WTC11 (cell line): Measurements from ENCODE around the gene CADM2. TPM values are rescaled to one million over a fixed set of nuclear protein-coding genes. Genes with fewer than 3 reads are reported as not detected.

Experiments
- ATAC-seq: fragments of 200-7000 bp; cut with Tn5 transposase; 2 replicates; pipeline ENCODE4 v1.10.0; 2021; ENCODE audit warnings: mild to moderate bottlenecking, moderate library complexity
- CTCF ChIA-PET: fragments of 300-600 bp; sonication (Branson Sonifier 250); formaldehyde crosslinking; loops from one replicate; lab custom pipeline; 2021; ENCODE audit warnings: antibody characterized with exemption; lab: Charles Lee
- POLR2A ChIA-PET: fragments of 350-600 bp; sonication (Branson Sonifier 250); formaldehyde crosslinking; loops from one replicate; lab custom pipeline; 2021; ENCODE audit warnings: antibody characterized with exemption; lab: Charles Lee
- DNase-seq: peaks from one replicate; pipeline ENCODE4 v3.0.0; 2021; ENCODE audit warnings: low spot score
- H3K27ac Mint-ChIP-seq: 2 replicates; pipeline ENCODE4 v1.8.0; 2021; ENCODE audit warnings: mixed read lengths
- H3K27me3 Mint-ChIP-seq: 2 replicates; pipeline ENCODE4 v1.8.0; 2021; ENCODE audit warnings: low read depth, mild to moderate bottlenecking, moderate library complexity, mixed read lengths
- H3K36me3 Mint-ChIP-seq: 2 replicates; pipeline ENCODE4 v1.8.0; 2021; ENCODE audit warnings: mixed read lengths
- H3K4me1 Mint-ChIP-seq: 2 replicates; pipeline ENCODE4 v1.8.0; 2022; ENCODE audit warnings: mixed read lengths
- H3K4me3 Mint-ChIP-seq: 2 replicates; pipeline ENCODE4 v1.8.0; 2021; ENCODE audit warnings: mild to moderate bottlenecking, moderate library complexity, mixed read lengths
- H3K9me3 Mint-ChIP-seq: 2 replicates; pipeline ENCODE4 v1.8.0; 2021; ENCODE audit warnings: mixed read lengths
- ATF1 ChIP-seq: sonication (generic); formaldehyde crosslinking; IDR thresholded peaks from 2 replicates; pipeline ENCODE4 v1.8.1; 2023; ENCODE audit warnings: mild to moderate bottlenecking, moderate library complexity, missing genetic modification reagents
- ATF3 ChIP-seq: sonication (generic); formaldehyde crosslinking; conservative IDR thresholded peaks from 2 replicates; pipeline ENCODE4 v1.8.1; 2022; ENCODE audit warnings: mild to moderate bottlenecking, missing genetic modification reagents
- CREM ChIP-seq: sonication (generic); formaldehyde crosslinking; IDR thresholded peaks from 2 replicates; pipeline ENCODE4 v1.8.1; 2022; ENCODE audit warnings: mild to moderate bottlenecking, missing genetic modification reagents, moderate library complexity
- E2F1 ChIP-seq: sonication (generic); formaldehyde crosslinking; IDR thresholded peaks from 2 replicates; pipeline ENCODE4 v1.8.0; 2022; ENCODE audit warnings: mild to moderate bottlenecking, missing genetic modification reagents
- E2F5 ChIP-seq: sonication (generic); formaldehyde crosslinking; IDR thresholded peaks from 2 replicates; pipeline ENCODE4 v1.8.1; 2022; ENCODE audit warnings: mild to moderate bottlenecking, moderate library complexity, missing genetic modification reagents
- ERG ChIP-seq: fragments of 250-450 bp; sonication (Bioruptor Pico); IDR thresholded peaks from 2 replicates; pipeline ENCODE4 v1.8.0; 2021; ENCODE audit warnings: mild to moderate bottlenecking
- ETV6 ChIP-seq: sonication (generic); formaldehyde crosslinking; IDR thresholded peaks from 2 replicates; pipeline ENCODE4 v1.8.1; 2022; ENCODE audit warnings: mild to moderate bottlenecking, missing genetic modification reagents
- FOXK1 ChIP-seq: sonication (generic); formaldehyde crosslinking; IDR thresholded peaks from 2 replicates; pipeline ENCODE4 v1.8.0; 2022; ENCODE audit warnings: mild to moderate bottlenecking, moderate library complexity, missing genetic modification reagents
- IRF1 ChIP-seq: sonication (generic); formaldehyde crosslinking; IDR thresholded peaks from 2 replicates; pipeline ENCODE4 v1.8.0; 2023; ENCODE audit warnings: missing genetic modification reagents
- IRF2 ChIP-seq: sonication (generic); formaldehyde crosslinking; IDR thresholded peaks from 2 replicates; pipeline ENCODE4 v1.8.0; 2022; ENCODE audit warnings: low read depth, missing genetic modification reagents, borderline replicate concordance
- JUN ChIP-seq: sonication (generic); formaldehyde crosslinking; IDR thresholded peaks from 2 replicates; pipeline ENCODE4 v1.8.0; 2023; ENCODE audit warnings: mild to moderate bottlenecking, missing genetic modification reagents
- MXD4 ChIP-seq: fragments of 250-450 bp; sonication (Bioruptor Pico); IDR thresholded peaks from 2 replicates; pipeline ENCODE4 v1.8.0; 2021; ENCODE audit warnings: mild to moderate bottlenecking, moderate library complexity, borderline replicate concordance
- NFYB ChIP-seq: sonication (generic); formaldehyde crosslinking; conservative IDR thresholded peaks from 2 replicates; pipeline ENCODE4 v1.8.0; 2022; ENCODE audit warnings: low read depth, missing genetic modification reagents
- NR3C1 ChIP-seq: sonication (generic); formaldehyde crosslinking; conservative IDR thresholded peaks from 2 replicates; pipeline ENCODE4 v1.8.1; 2023; ENCODE audit warnings: low read depth, mild to moderate bottlenecking, missing genetic modification reagents
- PREB ChIP-seq: sonication (generic); formaldehyde crosslinking; IDR thresholded peaks from 2 replicates; pipeline ENCODE4 v1.8.1; 2022; ENCODE audit warnings: mild to moderate bottlenecking, missing genetic modification reagents, moderate library complexity, borderline replicate concordance
- PRRX2 ChIP-seq: fragments of 250-450 bp; sonication (Bioruptor Pico); IDR thresholded peaks from 2 replicates; pipeline ENCODE4 v1.8.0; 2021; ENCODE audit warnings: mild to moderate bottlenecking
- RORB ChIP-seq: fragments of 250-450 bp; sonication (Bioruptor Pico); IDR thresholded peaks from 2 replicates; pipeline ENCODE4 v1.9.0; 2021; ENCODE audit warnings: mild to moderate bottlenecking
- TEAD1 ChIP-seq: sonication (generic); formaldehyde crosslinking; IDR thresholded peaks from 2 replicates; pipeline ENCODE4 v1.8.0; 2022; ENCODE audit warnings: mild to moderate bottlenecking, missing genetic modification reagents
- TP53 ChIP-seq: sonication (generic); formaldehyde crosslinking; IDR thresholded peaks from 2 replicates; pipeline ENCODE4 v1.8.1; 2023; ENCODE audit warnings: mild to moderate bottlenecking, missing genetic modification reagents
- ZNF121 ChIP-seq: sonication (generic); formaldehyde crosslinking; IDR thresholded peaks from 2 replicates; pipeline ENCODE4 v1.8.0; 2023; ENCODE audit warnings: missing genetic modification reagents
- ZNF138 ChIP-seq: sonication (generic); formaldehyde crosslinking; conservative IDR thresholded peaks from 2 replicates; pipeline ENCODE4 v1.8.1; 2022; ENCODE audit warnings: mild to moderate bottlenecking, moderate library complexity, missing genetic modification reagents
- ZNF263 ChIP-seq: sonication (generic); formaldehyde crosslinking; IDR thresholded peaks from 2 replicates; pipeline ENCODE4 v1.8.1; 2022; ENCODE audit warnings: low read depth, mild to moderate bottlenecking, moderate library complexity, missing genetic modification reagents
- ZNF396 ChIP-seq: fragments of 250-450 bp; sonication (Bioruptor Pico); IDR thresholded peaks from 2 replicates; pipeline ENCODE4 v1.8.0; 2021; ENCODE audit warnings: mild to moderate bottlenecking, moderate library complexity, borderline replicate concordance
- ZNF423 ChIP-seq: fragments of 250-450 bp; sonication (Bioruptor Pico); IDR thresholded peaks from 2 replicates; pipeline ENCODE4 v2.1.2; 2022; ENCODE audit warnings: mild to moderate bottlenecking, moderate library complexity
- ZNF532 ChIP-seq: fragments of 250-450 bp; sonication (Bioruptor Pico); IDR thresholded peaks from 2 replicates; pipeline ENCODE4 v1.9.0; 2021; ENCODE audit warnings: mild to moderate bottlenecking, borderline replicate concordance
- ZNF671 ChIP-seq: fragments of 250-450 bp; sonication (Bioruptor Pico); IDR thresholded peaks from 2 replicates; pipeline ENCODE4 v1.8.0; 2021; ENCODE audit warnings: mild to moderate bottlenecking
- total RNA-seq: library from RNA; stranded (reverse); gene quantifications from 3 replicates; pipeline ENCODE4 v1.2.3, GENCODE V29; 2021

Gene CADM2
- total RNA-seq, 1 experiment from 2014 or later: 18.8 TPM

DNA sequence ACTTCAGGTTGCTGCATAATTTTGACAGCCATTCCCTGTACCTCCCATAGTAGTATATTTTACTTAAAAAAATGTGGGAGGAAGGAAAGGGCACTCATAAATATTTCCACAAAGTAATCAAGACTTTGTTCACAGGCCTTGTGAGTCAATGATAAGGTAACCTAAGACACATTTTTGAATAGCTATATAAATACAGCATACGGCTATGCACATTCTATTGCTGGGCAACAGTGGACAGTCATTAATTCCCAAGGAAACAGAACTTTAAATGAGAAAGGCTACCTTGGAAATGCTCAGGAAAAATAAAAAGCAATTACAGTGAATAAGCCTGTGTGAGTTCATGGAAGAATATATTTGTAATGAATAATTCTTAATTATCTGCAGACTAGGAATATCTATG is 144.0 kb downstream of the CADM2 start:
- H3K36me3 Mint-ChIP-seq: peaks cover 9% of the 10 kb centered on the region
- H3K9me3 Mint-ChIP-seq: peaks cover 10% of the 10 kb centered on the region
- peaks cover 6% of the 10 kb centered on the region for H3K4me1 Mint-ChIP-seq
- CTCF ChIA-PET: no interaction called here
- TF ChIP-seq ZNF263 (CRISPR knock-in tag): no peak
- TF ChIP-seq ZNF423 (CRISPR knock-in tag): no peak
- no peak for TF ChIP-seq RORB (CRISPR knock-in tag)
- no peak for TF ChIP-seq TEAD1 (CRISPR knock-in tag)
- TF ChIP-seq TP53 (CRISPR knock-in tag): no peak
- no peak for TF ChIP-seq ATF3 (CRISPR knock-in tag)
- no peak for TF ChIP-seq ZNF121
- no peak for TF ChIP-seq ZNF138
- TF ChIP-seq PREB (CRISPR knock-in tag): no peak
- no peak for TF ChIP-seq MXD4
- no peak for TF ChIP-seq ETV6 (CRISPR knock-in tag)
- no peak for TF ChIP-seq IRF2 (CRISPR knock-in tag)
- no peak for TF ChIP-seq ZNF671 (CRISPR knock-in tag)
- TF ChIP-seq CREM (CRISPR knock-in tag): no peak
- no peak for TF ChIP-seq FOXK1
- no peak for DNase-seq
- no peaks in the 10 kb centered on the region for H3K27me3 Mint-ChIP-seq
- H3K4me3 Mint-ChIP-seq: no peak overlapping the region
- H3K27ac Mint-ChIP-seq: no peak overlapping the region
- POLR2A ChIA-PET: no interaction called here
- ATAC-seq: no peak

GRCh38 chr3:85110393-85110792 is 151.6 kb downstream of the CADM2 start:
- Mint-ChIP-seq H3K27ac (no peak overlapping the region), H3K4me1 (no peaks in the 10 kb centered on the region), H3K36me3 (no peaks in the 10 kb centered on the region), H3K27me3 (no peaks in the 10 kb centered on the region), H3K4me3 (no peak overlapping the region), H3K9me3 (no peaks in the 10 kb centered on the region; the same call in 1 of the 2 replicates)
- DNase-seq (no peak), ATAC-seq (no peak)
- ChIA-PET POLR2A (no interaction called here), CTCF (no interaction called here)
- no peak for TF ChIP-seq NR3C1 (CRISPR knock-in tag)
- no peak for TF ChIP-seq NFYB
- TF ChIP-seq RORB (CRISPR knock-in tag): no peak
- TF ChIP-seq TP53 (CRISPR knock-in tag): no peak
- TF ChIP-seq ZNF138: no peak
- no peak for TF ChIP-seq IRF1
- TF ChIP-seq ZNF532: no peak
- TF ChIP-seq ATF1: no peak
- no peak for TF ChIP-seq ZNF396 (CRISPR knock-in tag)
- no peak for TF ChIP-seq E2F1
- TF ChIP-seq FOXK1: no peak
- no peak for TF ChIP-seq E2F5 (CRISPR knock-in tag)
- no peak for TF ChIP-seq PRRX2
- no peak for TF ChIP-seq ERG (CRISPR knock-in tag)
- TF ChIP-seq JUN (CRISPR knock-in tag): no peak
